Upper lobe of left lung (tissue), 6 donors: Measurements from ENCODE around the gene CALM3. TPM values are rescaled to one million over a fixed set of nuclear protein-coding genes. Genes with fewer than 3 reads are reported as not detected.
A peak's percentile ranks its signal among the peaks of the same experiment; 100 is the strongest.

ENCODE experiments used
- ATAC-seq, 2 donors: fragments of 200-7000 bp; cut with Tn5 transposase; one replicate each; pipeline ENCODE4 v1.9.1; 2022; ENCODE audit warnings: mild to moderate bottlenecking in 2 of 2, moderate library complexity in 2 of 2; ENCODE audit not compliant: low FRiP score in 2 of 2
- DNase-seq, 2 donors: peaks; one replicate each; pipeline ENCODE4 v3.0.0-alpha.2; 2019 to 2020
- H3K27ac ChIP-seq, 4 donors: fragments of 200-600 bp; sonication (generic); one replicate each; pipeline ENCODE4 v1.5.1; 2016 to 2019
- H3K27me3 ChIP-seq, 4 donors: fragments of 200-600 bp; sonication (generic); one replicate each; pipeline ENCODE4 v1.5.1; 2017 to 2019
- H3K36me3 ChIP-seq, 4 donors: fragments of 200-600 bp; sonication (generic); one replicate each; pipeline ENCODE4 v1.5.1; 2016 to 2019
- H3K4me1 ChIP-seq, 4 donors: fragments of 200-600 bp; sonication (generic); one replicate each; pipeline ENCODE4 v1.5.1; 2018 to 2019
- H3K4me3 ChIP-seq, 4 donors: fragments of 200-600 bp; sonication (generic); one replicate each; pipeline ENCODE4 v1.5.1; 2017 to 2019; ENCODE audit warnings: mild to moderate bottlenecking in 2 of 4, moderate library complexity in 1 of 4
- H3K9me3 ChIP-seq, 4 donors: fragments of 200-600 bp; sonication (generic); one replicate each; pipeline ENCODE4 v1.5.1; 2018 to 2019
- CTCF ChIP-seq, 6 experiments: fragments of 450-650 bp in 4 of 6; fragments of 200-600 bp in 2 of 6; sonication (generic) in 2 of 6; IDR thresholded peaks; one replicate each; pipeline ENCODE4 v1.5.1; 2016 to 2019; ENCODE audit warnings: antibody characterized with exemption in 6 of 6
- EP300 ChIP-seq, 4 donors: sonication (generic); formaldehyde crosslinking; IDR thresholded peaks; one replicate each; pipeline ENCODE4 v1.5.1; 2017; ENCODE audit warnings: antibody characterized with exemption in 4 of 4, control low read depth in 2 of 4
- POLR2A ChIP-seq, 4 donors: fragments of 450-650 bp; IDR thresholded peaks; one replicate each; pipeline ENCODE4 v1.5.1; 2016 to 2017; ENCODE audit warnings: antibody characterized with exemption in 4 of 4, mild to moderate bottlenecking in 2 of 4
- POLR2AphosphoS5 ChIP-seq, 2 donors: sonication (generic); formaldehyde crosslinking; IDR thresholded peaks; one replicate each; pipeline ENCODE4 v1.5.1; 2017; ENCODE audit warnings: antibody characterized with exemption in 2 of 2
- WGBS, 2 donors: methylation state at CpG; one replicate each; pipeline ENCODE4 v1.1.5; 2017 to 2018; 5-methylcytosine and 5-hydroxymethylcytosine counted together
- total RNA-seq, 6 donors: library from RNA; depleted of rRNA in 4 of 6; stranded (reverse); fragments of >200 nt in 4 of 6; gene quantifications; one replicate each; pipeline versions ENCODE4 v1.1.0 to v1.2.1, GENCODE V29; 2016 to 2021
- donor health status: DM: no; HTN: no; CAD: no; lungs with moderate emphysema.
- donor health status: DM: no; HTN: yes; CAD: no; lungs with severe emphysema.

The CALM3 gene
- total RNA-seq, 6 donors from 2014 or later = 74.4 to 176 (median 123) TPM

- peak overlapping the region; percentile 36 to 88 (median 80) for H3K27ac ChIP-seq
- H3K4me3 ChIP-seq = peak overlapping the region in 3 of 4 donors; percentile 29 to 47 (median 34)
- TF ChIP-seq POLR2AphosphoS5 (IDR thresholded peaks at IDR 0.05) (no peak), CTCF (IDR thresholded peaks at IDR 0.05) (no peak), POLR2A (IDR thresholded peaks at IDR 0.05) (no peak), EP300 (IDR thresholded peaks at IDR 0.05) (no peak)
- no peaks in the 10 kb centered on the region for H3K27me3 ChIP-seq
- no peaks in the 10 kb centered on the region for H3K36me3 ChIP-seq
- H3K4me1 ChIP-seq = peaks cover 46 to 48% (median 48%) of the 10 kb centered on the region in 4 donors
- ATAC-seq = no peak
- DNase-seq = no peak
- no peaks in the 10 kb centered on the region for H3K9me3 ChIP-seq
- WGBS, 2 donors = 74 to 80% methylated on average over 17 to 32 of the region's 32 CpGs
Observed at GRCh38 chr19:46621191-46622117, 20.3 kb downstream of the CALM3 start.

DNA sequence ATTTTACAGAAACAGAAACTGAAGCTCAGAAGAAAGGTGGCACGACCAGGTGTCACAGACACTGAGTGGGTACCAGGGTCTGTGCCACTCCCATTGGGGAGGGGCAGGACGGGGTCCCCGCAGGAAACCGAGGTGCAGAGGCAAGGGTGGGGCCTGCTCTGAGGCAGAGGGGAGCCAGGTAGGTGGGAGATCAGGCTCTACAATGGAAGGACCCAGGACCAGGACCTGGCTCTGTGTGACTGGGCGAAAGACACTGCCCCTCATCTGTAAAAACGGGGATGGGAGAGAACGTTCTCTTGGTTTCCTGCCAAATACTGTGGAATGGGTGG is 21.0 kb downstream of the CALM3 start:
- TF ChIP-seq POLR2A (IDR thresholded peaks at IDR 0.05) (no peak), POLR2AphosphoS5 (IDR thresholded peaks at IDR 0.05) (no peak), EP300 (IDR thresholded peaks at IDR 0.05) (no peak), CTCF (IDR thresholded peaks at IDR 0.05) (no peak)
- DNase-seq = no peak
- no peaks in the 10 kb centered on the region for H3K9me3 ChIP-seq
- no peaks in the 10 kb centered on the region for H3K36me3 ChIP-seq
- H3K4me1 ChIP-seq = peaks cover 46 to 48% (median 47%) of the 10 kb centered on the region in 4 donors
- H3K27ac ChIP-seq = peak overlapping the region; percentile 36 to 88 (median 80)
- ATAC-seq = no peak
- H3K27me3 ChIP-seq = no peaks in the 10 kb centered on the region
- WGBS, 2 donors = 58 to 60% methylated on average over 7 of the region's 7 CpGs
- peak overlapping the region in 3 of 4 donors; percentile 29 to 47 (median 34) for H3K4me3 ChIP-seq

GRCh38 chr19:46623915-46624502 is 22.9 kb downstream of the CALM3 start:
- no peak for TF ChIP-seq CTCF (IDR thresholded peaks at IDR 0.05)

GRCh38 chr19:46624958-46625661 is 24.0 kb downstream of the CALM3 start, which contains the start of gene PTGIR:
PTGIR (minus strand) TSS chr19:46625089; CDS start chr19:46624225, 864 bp downstream.
- no peaks in the 10 kb centered on the region for H3K36me3 ChIP-seq
- DNase-seq (no peak), ATAC-seq (peak; percentile 62 to 84)
- peak within 1 kb of the TSS; percentile 8 to 47 (median 32) for H3K4me3 ChIP-seq
- TF ChIP-seq CTCF (IDR thresholded peaks at IDR 0.05) (no peak), POLR2AphosphoS5 (IDR thresholded peaks at IDR 0.05) (peak; percentile 69 to 83), EP300 (IDR thresholded peaks at IDR 0.05) (no peak), POLR2A (IDR thresholded peaks at IDR 0.05) (peak in 1 of 4 donors; percentile 53)
- WGBS, 2 donors = 26 to 29% methylated on average over 11 to 13 of the region's 13 CpGs
- peak within 1 kb of the TSS; percentile 63 to 88 (median 80) for H3K27ac ChIP-seq
- H3K4me1 ChIP-seq = peaks cover 27 to 30% (median 29%) of the 10 kb centered on the region in 4 donors
- no peaks in the 10 kb centered on the region for H3K9me3 ChIP-seq
- no peaks in the 10 kb centered on the region for H3K27me3 ChIP-seq

More at GRCh38 chr19:46623915-46624502, 22.9 kb downstream of the CALM3 start:
- DNase-seq (no peak), ATAC-seq (no peak)
- Histone ChIP-seq H3K27ac (peak overlapping the region; percentile 63 to 88 (median 80)), H3K4me1 (peaks cover 33 to 40% (median 36%) of the 10 kb centered on the region in 4 donors), H3K9me3 (no peaks in the 10 kb centered on the region), H3K27me3 (no peaks in the 10 kb centered on the region), H3K4me3 (peak overlapping the region; percentile 8 to 47 (median 32)), H3K36me3 (no peaks in the 10 kb centered on the region)
- 85 to 87% methylated on average over 9 to 16 of the region's 35 CpGs for WGBS, 2 donors
